DND-41 (cell line): Measurements from ENCODE around the gene COG6.

Experiments used
- ATAC-seq: fragments of 200-7000 bp; cut with Tn5 transposase; 3 replicates; pipeline ENCODE4 v1.9.1; 2021; ENCODE audit warnings: low read depth; ENCODE audit not compliant: insufficient read depth
- DNase-seq: peaks from one replicate; pipeline ENCODE4 v3.0.0-alpha.2; 2020
- H2AFZ ChIP-seq: 2 replicates; pipeline ENCODE4 v1.6.0; 2012; ENCODE audit warnings: low read depth, low read length
- H3K27ac ChIP-seq: 2 replicates; pipeline ENCODE4 v1.5.1; 2012; ENCODE audit warnings: low read length, inconsistent platforms
- H3K27me3 ChIP-seq: fragments of 200-600 bp; sonication (generic); 2 replicates; pipeline ENCODE4 v1.6.0; 2012; ENCODE audit warnings: low read length, mild to moderate bottlenecking, inconsistent platforms; ENCODE audit not compliant: insufficient read depth, poor library complexity
- H3K36me3 ChIP-seq: 2 replicates; pipeline ENCODE4 v1.5.1; 2012; ENCODE audit warnings: low read length, inconsistent platforms; ENCODE audit not compliant: insufficient read depth
- H3K4me1 ChIP-seq: 2 replicates; pipeline ENCODE4 v1.5.1; 2012; ENCODE audit warnings: mild to moderate bottlenecking, low read length; ENCODE audit not compliant: insufficient read depth
- H3K4me2 ChIP-seq: 2 replicates; pipeline ENCODE4 v1.6.0; 2012; ENCODE audit warnings: mild to moderate bottlenecking, moderate library complexity, low read length, inconsistent platforms; ENCODE audit not compliant: insufficient read depth
- H3K4me3 ChIP-seq, 2 experiments: fragments of 200-600 bp in 1 of 2; shearing (Covaris generic) in 1 of 2; 2 replicates each; pipeline ENCODE4 v1.5.1; 2012 to 2016; ENCODE audit warnings: inconsistent platforms in 2 of 2, low read length in 2 of 2, mild to moderate bottlenecking in 2 of 2, low read depth in 1 of 2, moderate library complexity in 1 of 2
- H3K79me2 ChIP-seq: 2 replicates; pipeline ENCODE4 v1.6.0; 2012; ENCODE audit warnings: low read length, inconsistent platforms; ENCODE audit not compliant: insufficient read depth
- H3K9ac ChIP-seq: 2 replicates; pipeline ENCODE4 v1.6.0; 2012; ENCODE audit warnings: low read depth, mild to moderate bottlenecking, inconsistent platforms, low read length, moderate library complexity
- H3K9me3 ChIP-seq: 2 replicates; pipeline ENCODE4 v1.5.1; 2012; ENCODE audit warnings: low read length, moderate library complexity, mild to moderate bottlenecking, inconsistent platforms; ENCODE audit not compliant: insufficient read depth, severe bottlenecking
- H4K20me1 ChIP-seq: 2 replicates; pipeline ENCODE4 v1.6.0; 2012; ENCODE audit warnings: low read length; ENCODE audit not compliant: insufficient read depth
- CTCF ChIP-seq: IDR thresholded peaks from 2 replicates; pipeline ENCODE4 v1.5.1; 2012; ENCODE audit warnings: borderline replicate concordance, low read length, moderate library complexity, mild to moderate bottlenecking; ENCODE audit not compliant: poor library complexity, severe bottlenecking; ENCODE audit errors: extremely low read depth
- EZH2 ChIP-seq: IDR thresholded peaks from 3 replicates; pipeline ENCODE4 v1.6.1; 2012; ENCODE audit warnings: borderline replicate concordance, low read depth, mild to moderate bottlenecking, moderate library complexity, low read length, inconsistent platforms; ENCODE audit not compliant: severe bottlenecking

The COG6 gene

DNA sequence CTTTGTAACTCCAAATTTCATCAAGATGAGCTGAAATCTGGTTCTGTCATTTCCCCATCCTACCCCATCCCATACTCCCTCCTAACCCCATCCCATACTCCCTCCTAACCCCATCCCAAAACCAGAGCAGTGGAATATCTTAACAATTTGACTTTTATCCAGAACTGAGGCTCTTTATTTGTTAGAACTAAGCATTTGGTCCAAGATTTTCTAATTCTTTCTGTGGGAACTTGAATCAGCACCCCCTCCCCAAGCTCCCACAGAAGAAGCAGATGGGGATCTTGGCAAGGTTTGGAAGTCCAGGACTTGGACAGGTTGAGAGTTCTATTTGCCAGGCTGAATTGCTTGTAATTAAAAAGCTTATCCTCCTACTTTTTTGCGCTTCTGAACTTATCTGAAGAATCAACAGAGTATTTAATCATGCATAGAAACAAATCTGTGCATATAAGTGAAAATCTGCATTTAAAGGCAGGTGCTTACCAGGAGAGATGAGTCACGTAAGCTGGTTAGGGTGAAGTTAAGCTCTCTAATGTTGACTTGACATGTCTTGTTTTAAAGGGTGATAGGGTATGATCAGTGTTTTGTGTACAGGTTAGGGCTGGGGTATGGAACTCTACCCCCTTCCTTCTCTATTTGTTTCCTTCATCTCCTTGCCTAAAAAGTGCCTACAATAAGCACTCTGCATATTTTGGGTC, 111.1 kb downstream of the COG6 start:
- Histone ChIP-seq H4K20me1 (no peaks in the 10 kb centered on the region), H3K79me2 (no peaks in the 10 kb centered on the region), H3K9ac (no peak overlapping the region), H3K27ac (no peak overlapping the region), H3K27me3 (no peaks in the 10 kb centered on the region), H3K4me1 (no peaks in the 10 kb centered on the region), H2AFZ (no peak overlapping the region), H3K4me3 (no peak overlapping the region), H3K4me2 (no peak overlapping the region), H3K9me3 (no peaks in the 10 kb centered on the region), H3K36me3 (no peaks in the 10 kb centered on the region)
- DNase-seq (no peak), ATAC-seq (no peak)
- no peak for TF ChIP-seq CTCF
- TF ChIP-seq EZH2 = no peak

- Histone ChIP-seq H4K20me1 (no peaks in the 10 kb centered on the region), H3K27ac (no peak overlapping the region), H3K4me2 (no peak overlapping the region), H3K4me3 (no peak overlapping the region), H3K4me1 (no peaks in the 10 kb centered on the region), H3K27me3 (no peaks in the 10 kb centered on the region), H3K36me3 (no peaks in the 10 kb centered on the region), H3K9ac (no peak overlapping the region), H3K79me2 (no peaks in the 10 kb centered on the region), H2AFZ (no peak overlapping the region), H3K9me3 (no peaks in the 10 kb centered on the region)
- TF ChIP-seq EZH2 (no peak), CTCF (no peak)
- peak; percentile 39; the same call in 2 of the 3 replicates for ATAC-seq
- DNase-seq = peak; percentile 5
Measured at GRCh38 chr13:39767791-39768517, 112.5 kb downstream of the COG6 start.

DNA sequence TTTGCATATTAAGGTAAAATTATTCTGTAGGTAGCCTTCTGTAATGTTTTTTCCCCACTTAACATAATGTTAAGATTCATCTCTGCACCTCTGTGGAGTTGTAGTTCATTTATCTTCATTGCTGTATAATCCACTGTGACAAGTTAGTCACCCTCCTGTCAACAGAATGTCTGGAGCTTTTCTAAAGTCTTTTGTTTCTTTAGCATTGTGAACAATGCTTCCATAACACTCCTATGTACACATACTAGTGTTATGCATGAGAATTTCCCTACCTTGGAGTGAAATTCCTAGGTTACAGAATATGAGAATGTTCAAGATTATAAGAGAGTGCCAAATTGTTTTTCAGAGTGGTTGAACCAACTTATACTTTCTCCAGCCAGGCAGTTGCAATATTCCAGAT, 113.5 kb downstream of the COG6 start:
- Histone ChIP-seq H3K4me2 (no peak overlapping the region), H3K9me3 (no peaks in the 10 kb centered on the region), H3K9ac (no peak overlapping the region), H3K4me1 (no peaks in the 10 kb centered on the region), H4K20me1 (no peaks in the 10 kb centered on the region), H3K27ac (no peak overlapping the region), H3K36me3 (no peaks in the 10 kb centered on the region), H3K4me3 (no peak overlapping the region), H2AFZ (no peak overlapping the region), H3K27me3 (no peaks in the 10 kb centered on the region), H3K79me2 (no peaks in the 10 kb centered on the region)
- DNase-seq (no peak), ATAC-seq (no peak)
- TF ChIP-seq EZH2 (no peak), CTCF (no peak)
